Mammary epithelial cell (primary cell): ENCODE results near the gene XYLT1.

ENCODE experiments used
- EZH2 ChIP-seq: IDR thresholded peaks from 2 replicates; pipeline ENCODE4 v1.6.1; 2012; ENCODE audit warnings: low read length, inconsistent platforms, borderline replicate concordance
- TF ChIP-seq, protein P1 (sequence below), 2 donors: IDR thresholded peaks in 1 of 2; conservative IDR thresholded peaks in 1 of 2; 2 replicates each; pipeline ENCODE4 v1.5.1; 2011 to 2012; ENCODE audit warnings: inconsistent platforms in 2 of 2, low read length in 2 of 2, mild to moderate bottlenecking in 2 of 2, control low read depth in 1 of 2, low read depth in 1 of 2; ENCODE audit not compliant: insufficient read depth in 1 of 2; ENCODE audit errors: extremely low read depth in 1 of 2

DNA sequence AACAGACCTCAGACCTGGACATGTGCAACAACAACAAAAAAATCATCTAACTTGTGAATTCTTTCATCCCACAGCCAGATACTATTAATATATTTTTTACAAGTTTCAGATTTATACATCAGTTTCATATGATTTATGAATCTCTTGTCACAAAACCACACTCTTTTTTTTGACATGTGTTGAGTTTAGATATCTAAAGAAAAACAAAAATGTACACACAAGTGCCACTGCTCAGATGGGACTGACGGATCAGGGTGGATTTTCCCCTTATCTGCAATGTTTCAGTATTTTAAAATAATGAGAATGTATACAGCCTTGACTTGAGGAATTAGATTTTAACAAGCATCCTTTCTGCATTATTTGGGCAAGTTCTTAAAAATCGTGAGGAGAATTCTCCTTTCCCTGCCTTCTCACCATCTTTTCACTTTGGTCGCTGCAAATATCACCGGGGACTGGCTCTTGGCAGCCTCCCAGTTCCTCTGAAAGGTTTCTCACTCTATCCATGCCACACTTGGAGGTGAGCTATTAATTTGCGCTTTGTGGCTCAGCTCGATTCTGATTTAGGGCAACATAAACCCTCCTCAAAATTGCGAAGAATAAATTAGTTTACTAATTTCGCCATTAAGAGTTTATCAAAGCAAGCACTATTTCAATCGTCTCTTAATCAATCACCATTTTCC, 225.7 kb downstream of the XYLT1 start:
- TF ChIP-seq, protein P1, sequence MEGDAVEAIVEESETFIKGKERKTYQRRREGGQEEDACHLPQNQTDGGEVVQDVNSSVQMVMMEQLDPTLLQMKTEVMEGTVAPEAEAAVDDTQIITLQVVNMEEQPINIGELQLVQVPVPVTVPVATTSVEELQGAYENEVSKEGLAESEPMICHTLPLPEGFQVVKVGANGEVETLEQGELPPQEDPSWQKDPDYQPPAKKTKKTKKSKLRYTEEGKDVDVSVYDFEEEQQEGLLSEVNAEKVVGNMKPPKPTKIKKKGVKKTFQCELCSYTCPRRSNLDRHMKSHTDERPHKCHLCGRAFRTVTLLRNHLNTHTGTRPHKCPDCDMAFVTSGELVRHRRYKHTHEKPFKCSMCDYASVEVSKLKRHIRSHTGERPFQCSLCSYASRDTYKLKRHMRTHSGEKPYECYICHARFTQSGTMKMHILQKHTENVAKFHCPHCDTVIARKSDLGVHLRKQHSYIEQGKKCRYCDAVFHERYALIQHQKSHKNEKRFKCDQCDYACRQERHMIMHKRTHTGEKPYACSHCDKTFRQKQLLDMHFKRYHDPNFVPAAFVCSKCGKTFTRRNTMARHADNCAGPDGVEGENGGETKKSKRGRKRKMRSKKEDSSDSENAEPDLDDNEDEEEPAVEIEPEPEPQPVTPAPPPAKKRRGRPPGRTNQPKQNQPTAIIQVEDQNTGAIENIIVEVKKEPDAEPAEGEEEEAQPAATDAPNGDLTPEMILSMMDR (conservative IDR thresholded peaks at IDR 0.05 in 1 of 2, IDR thresholded peaks at IDR 0.05 in 1 of 2; ENCODE audit: extremely low read depth in 1 of 2, insufficient read depth in 1 of 2, low read depth in 1 of 2, low read length in 2 of 2) = no peak
- TF ChIP-seq EZH2 = no peak
